Measurements from ENCODE around the gene TOGARAM2. TPM values are rescaled to one million over a fixed set of nuclear protein-coding genes. Genes with fewer than 3 reads are reported as not detected.
"Not testable (repeated sequence)": the region's sequence is repeated elsewhere in the genome, so short reads cannot be mapped to it uniquely, and the experiment has no call there.

TOGARAM2 gene
- total RNA-seq, 1 donor, result 0.43 TPM

- no peak for TF ChIP-seq CTCF (IDR thresholded peaks at IDR 0.05; ENCODE audit: insufficient read depth, low read depth, low read length)
- no peak for DNase-seq (ENCODE audit: low read depth)
- no peak overlapping the region for H3K4me3 ChIP-seq (ENCODE audit: low read depth, low read length)
These were observed 6.8 kb upstream of the TOGARAM2 start for GRCh38 chr2:28974252-28974651.

- peak; percentile 23 for DNase-seq (ENCODE audit: low read depth)
- no peak for TF ChIP-seq CTCF (IDR thresholded peaks at IDR 0.05; ENCODE audit: insufficient read depth, low read depth, low read length)
These were observed 5.4 kb upstream of the TOGARAM2 start for GRCh38 chr2:28975671-28976070.

GRCh38 chr2:28976584-28976983 is 4.5 kb upstream of the TOGARAM2 start:
- H3K4me3 ChIP-seq (ENCODE audit: low read depth, low read length), result no peak overlapping the region
- TF ChIP-seq CTCF (IDR thresholded peaks at IDR 0.05; ENCODE audit: insufficient read depth, low read depth, low read length), result no peak
- peak; percentile 67 for DNase-seq (ENCODE audit: low read depth)

More at GRCh38 chr2:28975671-28976070, 5.4 kb upstream of the TOGARAM2 start:
- H3K4me3 ChIP-seq (ENCODE audit: low read depth, low read length), result no peak overlapping the region

- DNase-seq (ENCODE audit: low read depth), result no peak
- no peak for TF ChIP-seq CTCF (IDR thresholded peaks at IDR 0.05; ENCODE audit: insufficient read depth, low read depth, low read length)
- H3K4me3 ChIP-seq (ENCODE audit: low read depth, low read length), result no peak overlapping the region
These were observed 3.8 kb upstream of the TOGARAM2 start for GRCh38 chr2:28977176-28977875.

GRCh38 chr2:28978001-28978400 is 3.1 kb upstream of the TOGARAM2 start:
- DNase-seq (ENCODE audit: low read depth); H3K4me3 ChIP-seq (ENCODE audit: low read depth, low read length): not testable (repeated sequence)

GRCh38 chr2:28978606-28979005 is 2.5 kb upstream of the TOGARAM2 start:
- DNase-seq (ENCODE audit: low read depth), result no peak

GRCh38 chr2:28979041-28979440 is 2.1 kb upstream of the TOGARAM2 start:
- H3K4me3 ChIP-seq (ENCODE audit: low read depth, low read length), result no peak overlapping the region
- no peak for DNase-seq (ENCODE audit: low read depth)
- TF ChIP-seq CTCF (IDR thresholded peaks at IDR 0.05; ENCODE audit: insufficient read depth, low read depth, low read length), result no peak

More at GRCh38 chr2:28978606-28979005, 2.5 kb upstream of the TOGARAM2 start:
- H3K4me3 ChIP-seq (ENCODE audit: low read depth, low read length), result no peak overlapping the region
- no peak for TF ChIP-seq CTCF (IDR thresholded peaks at IDR 0.05; ENCODE audit: insufficient read depth, low read depth, low read length)
